SU-DHL-6 (cell line): ENCODE data around the gene PCDHB12.

Experiments
- CTCF ChIP-seq: fragments of 200-600 bp; sonication (generic); IDR thresholded peaks from one replicate; pipeline ENCODE4 v1.5.1; 2017; ENCODE audit warnings: antibody characterized with exemption, mild to moderate bottlenecking, low read length, moderate library complexity; ENCODE audit not compliant: insufficient read depth, poor library complexity, severe bottlenecking
- EZH2phosphoT487 ChIP-seq: fragments of 200-600 bp; sonication (generic), shearing (Covaris generic); conservative IDR thresholded peaks from 2 replicates; pipeline ENCODE4 v1.6.1; 2018; ENCODE audit warnings: mild to moderate bottlenecking, antibody characterized with exemption, low read length, moderate library complexity, mixed read lengths

- no peak for TF ChIP-seq CTCF
- no peak for TF ChIP-seq EZH2phosphoT487
Observed at GRCh38 chr5:141245250-141245717, 36.8 kb downstream of the PCDHB12 start, which contains the start of gene PCDHB15.
